HK-2 (cell line): ENCODE results near the gene KBTBD12.

Source experiments
- DNase-seq: peaks from one replicate; pipeline ENCODE4 v3.0.0-alpha.2; 2018; ENCODE audit not compliant: unreplicated experiment

The KBTBD12 gene

GRCh38 chr3:127953091-127954035 lies 38.3 kb downstream of the KBTBD12 start:
- DNase-seq = no peak

GRCh38 chr3:127954640-127955039 lies 39.6 kb downstream of the KBTBD12 start:
- DNase-seq = no peak

GRCh38 chr3:127955728-127956127 lies 40.7 kb downstream of the KBTBD12 start:
- no peak for DNase-seq

GRCh38 chr3:127959041-127959440 lies 44.0 kb downstream of the KBTBD12 start:
- no peak for DNase-seq

- peak; percentile 31 for DNase-seq
These were observed 44.8 kb downstream of the KBTBD12 start for GRCh38 chr3:127959873-127960272.

- no peak for DNase-seq
These were observed 45.5 kb downstream of the KBTBD12 start for GRCh38 chr3:127960421-127960965.

GRCh38 chr3:127961124-127961523 lies 46.1 kb downstream of the KBTBD12 start:
- DNase-seq = no peak

GRCh38 chr3:127961963-127962362 lies 46.9 kb downstream of the KBTBD12 start:
- DNase-seq = peak; percentile 50

GRCh38 chr3:127962937-127963336 lies 47.9 kb downstream of the KBTBD12 start:
- no peak for DNase-seq

GRCh38 chr3:127964053-127964452 lies 49.0 kb downstream of the KBTBD12 start:
- no peak for DNase-seq

GRCh38 chr3:127964816-127965215 lies 49.8 kb downstream of the KBTBD12 start:
- no peak for DNase-seq

- no peak for DNase-seq
These were observed 52.3 kb downstream of the KBTBD12 start for GRCh38 chr3:127967316-127967715.

- peak; percentile 28 for DNase-seq
These were observed 56.0 kb downstream of the KBTBD12 start for GRCh38 chr3:127970966-127971592.

- no peak for DNase-seq
These were observed 59.2 kb downstream of the KBTBD12 start for GRCh38 chr3:127974226-127974625.

- no peak for DNase-seq
These were observed 60.4 kb downstream of the KBTBD12 start for GRCh38 chr3:127975153-127976029.

- DNase-seq = no peak
These were observed 63.6 kb downstream of the KBTBD12 start for GRCh38 chr3:127978636-127979035.

- DNase-seq = no peak
These were observed 64.4 kb downstream of the KBTBD12 start for GRCh38 chr3:127979473-127979872.

- DNase-seq = no peak
These were observed 66.1 kb downstream of the KBTBD12 start for GRCh38 chr3:127981097-127981496.

GRCh38 chr3:127982155-127982554 lies 67.1 kb downstream of the KBTBD12 start:
- no peak for DNase-seq

- DNase-seq = no peak
These were observed 69.4 kb downstream of the KBTBD12 start for GRCh38 chr3:127984241-127984975.

GRCh38 chr3:127985216-127985615 lies 70.2 kb downstream of the KBTBD12 start:
- no peak for DNase-seq
